ENCODE measurements around the gene TGOLN2.
"Not testable (repeated sequence)": the region's sequence is repeated elsewhere in the genome, so short reads cannot be mapped to it uniquely, and the experiment has no call there.

- TF ChIP-seq BHLHE40 (IDR thresholded peaks at IDR 0.05; ENCODE audit: borderline replicate concordance in 1 of 2, low read depth in 2 of 2, low read length in 1 of 2); NR2C2 (IDR thresholded peaks at IDR 0.05; ENCODE audit: borderline replicate concordance, control insufficient read depth, insufficient read length, low read depth); SP1 (IDR thresholded peaks at IDR 0.05; ENCODE audit: low read depth, low read length); POLR2A (IDR thresholded peaks at IDR 0.05; ENCODE audit: low read depth, low read length); SRF (IDR thresholded peaks at IDR 0.05; ENCODE audit: low read depth in 2 of 2, low read length in 2 of 2): not testable (repeated sequence)
These were observed 3.8 kb downstream of the TGOLN2 start for GRCh38 chr2:85323988-85324367.
